GM12872 (cell line): ENCODE results near the gene KRT76.

Experiments used
- CTCF ChIP-seq: IDR thresholded peaks from 3 replicates; pipeline ENCODE4 v1.5.1; 2011; ENCODE audit warnings: low read depth, mild to moderate bottlenecking, low read length, moderate library complexity; ENCODE audit not compliant: insufficient read depth

KRT76 gene

DNA sequence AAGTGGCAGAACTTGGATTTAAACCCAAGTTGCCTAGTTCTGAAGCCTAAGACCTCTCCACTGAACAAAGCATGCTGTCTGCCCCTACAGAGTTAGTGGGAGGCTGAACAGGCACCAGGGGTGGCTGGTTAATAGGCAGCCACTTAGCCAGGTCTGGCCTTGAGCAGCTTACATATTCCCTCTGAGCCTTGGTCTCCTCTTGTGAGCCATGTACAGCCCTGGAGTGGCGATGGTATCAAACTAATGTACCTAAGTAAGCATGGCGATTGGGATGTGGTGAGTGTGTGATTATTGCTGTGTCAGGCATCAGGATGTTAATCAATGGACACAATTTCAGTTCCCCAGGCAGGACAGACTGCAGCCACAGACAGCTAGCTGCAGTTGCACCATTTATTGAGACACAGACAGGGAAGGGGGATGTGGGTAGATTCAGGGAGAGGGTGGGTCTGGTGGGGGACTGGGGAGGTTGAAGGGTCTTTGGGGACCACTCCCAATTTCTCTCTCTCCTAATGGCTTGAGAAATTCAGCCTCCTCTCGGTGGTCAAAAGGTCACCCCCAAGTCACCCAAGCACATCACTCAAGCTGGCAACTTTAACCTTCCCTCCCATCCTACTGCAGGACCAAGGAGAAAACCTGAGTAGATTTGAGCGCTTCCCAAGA, 44.1 kb upstream of the KRT76 start:
- no peak for TF ChIP-seq CTCF

DNA sequence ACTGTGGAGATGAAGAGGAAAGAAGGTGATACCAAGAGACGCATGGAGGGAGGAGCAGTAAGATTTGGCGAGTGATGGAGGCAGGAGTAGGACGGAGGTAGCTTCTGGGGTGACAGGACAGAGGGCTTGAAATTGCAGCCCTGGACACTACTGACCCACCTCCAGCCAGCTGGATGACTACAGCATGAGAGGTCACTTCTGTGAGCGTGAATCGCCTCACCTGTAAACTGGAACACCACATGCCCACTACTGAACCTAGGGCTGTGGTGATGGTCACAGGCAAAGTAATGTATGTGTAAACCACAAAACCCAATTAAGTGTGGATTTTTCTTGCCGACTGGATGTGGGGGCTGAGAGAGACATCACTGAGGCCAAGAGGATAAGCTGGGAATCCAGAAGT, 43.4 kb upstream of the KRT76 start:
- TF ChIP-seq CTCF = no peak

DNA sequence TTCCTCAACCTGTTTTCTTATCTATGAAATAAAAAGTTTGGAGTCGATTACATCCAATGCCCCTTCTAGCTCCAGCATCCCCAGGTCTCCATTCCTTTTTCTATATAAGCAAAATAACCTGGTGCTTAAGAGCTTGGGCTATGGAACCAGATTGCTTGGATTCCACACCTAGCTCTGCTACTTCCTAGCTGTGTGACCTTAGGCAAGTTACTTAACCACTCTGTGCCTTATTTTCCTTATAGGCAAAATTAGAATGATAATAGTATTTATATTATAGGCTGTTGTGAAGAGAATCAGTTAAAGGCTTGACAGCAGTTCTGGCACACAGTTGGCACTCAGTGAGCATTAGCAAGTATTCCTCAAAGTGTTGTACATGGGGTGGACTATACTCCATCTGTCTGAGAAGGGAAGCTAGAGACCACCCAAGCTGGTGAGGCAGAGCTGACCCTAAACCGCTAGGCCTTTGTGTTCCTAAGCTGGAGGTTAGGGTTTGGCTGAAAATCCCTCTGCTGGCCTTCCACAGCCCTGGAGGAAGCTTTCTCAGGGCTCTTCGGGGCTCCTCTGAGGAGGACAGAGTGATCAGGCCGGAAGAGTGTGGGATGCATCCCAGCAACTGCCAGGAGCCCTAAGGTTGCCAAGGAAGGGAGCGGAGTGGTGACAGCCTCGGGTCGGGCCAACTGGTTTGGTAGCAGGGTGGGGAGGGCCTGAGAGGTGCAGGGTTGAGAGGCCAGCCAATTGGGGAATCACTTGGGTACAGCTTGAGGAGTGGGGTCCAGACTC, 42.8 kb upstream of the KRT76 start:
- no peak for TF ChIP-seq CTCF

DNA sequence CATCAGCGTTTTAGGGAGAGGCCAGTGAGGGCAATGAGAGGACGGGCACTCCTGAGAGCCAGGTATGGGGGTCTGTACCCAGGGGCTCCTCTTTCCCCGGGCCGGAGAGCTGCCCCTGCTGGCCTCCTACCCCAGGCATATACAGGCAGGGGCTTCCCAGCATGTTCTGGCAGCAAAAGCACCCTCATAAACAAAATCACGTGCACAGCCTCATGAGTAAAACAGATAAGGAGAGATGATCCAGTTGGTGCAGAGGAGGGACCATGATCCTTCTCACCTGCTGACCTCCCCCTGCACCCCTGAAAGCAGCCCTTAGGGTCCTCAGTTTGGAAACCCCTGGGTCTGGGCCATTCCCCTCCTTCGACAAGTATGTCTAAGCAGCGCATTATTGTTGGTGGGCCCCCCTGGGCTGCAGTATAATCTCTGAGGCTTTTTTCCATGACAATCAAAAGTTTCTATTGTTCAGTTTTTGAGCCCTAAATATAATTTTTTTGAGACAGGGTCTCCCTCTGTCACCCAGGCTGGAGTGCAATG, 41.8 kb upstream of the KRT76 start:
- TF ChIP-seq CTCF = no peak

GRCh38 chr12:52818388-52818787, 41.2 kb upstream of the KRT76 start:
- no peak for TF ChIP-seq CTCF

- no peak for TF ChIP-seq CTCF
Observed at GRCh38 chr12:52817699-52818238, 40.6 kb upstream of the KRT76 start.

- no peak for TF ChIP-seq CTCF
Observed at GRCh38 chr12:52817003-52817698, 40.0 kb upstream of the KRT76 start.
